AG20443 (cell line): ENCODE measurements around the gene ACTR10.

Experiments
- DNase-seq: peaks from one replicate; pipeline ENCODE4 v3.0.0; 2012; ENCODE audit warnings: low spot score, mixed read lengths

The ACTR10 gene

DNA sequence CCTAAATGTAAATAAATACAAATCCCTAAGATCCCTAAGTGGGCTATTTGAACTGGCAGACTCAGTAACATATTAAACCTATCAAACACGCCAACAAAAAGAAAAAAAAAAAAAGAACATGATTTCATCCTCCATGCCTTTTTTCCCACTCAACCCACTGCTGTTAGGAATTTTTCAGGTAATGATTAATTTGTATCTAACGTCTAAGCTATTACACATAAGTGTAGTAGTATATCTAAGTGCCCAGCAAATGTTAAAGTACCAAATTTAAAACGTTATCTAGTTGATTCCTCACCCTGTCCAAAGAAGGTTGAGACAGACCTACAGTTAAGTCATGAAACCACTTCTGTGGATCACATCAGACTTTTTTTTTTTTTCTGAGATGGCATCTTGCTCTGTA lies 82.0 kb downstream of the ACTR10 start:
- no peak for DNase-seq

GRCh38 chr14:58282925-58283593 lies 83.1 kb downstream of the ACTR10 start:
- no peak for DNase-seq

DNA sequence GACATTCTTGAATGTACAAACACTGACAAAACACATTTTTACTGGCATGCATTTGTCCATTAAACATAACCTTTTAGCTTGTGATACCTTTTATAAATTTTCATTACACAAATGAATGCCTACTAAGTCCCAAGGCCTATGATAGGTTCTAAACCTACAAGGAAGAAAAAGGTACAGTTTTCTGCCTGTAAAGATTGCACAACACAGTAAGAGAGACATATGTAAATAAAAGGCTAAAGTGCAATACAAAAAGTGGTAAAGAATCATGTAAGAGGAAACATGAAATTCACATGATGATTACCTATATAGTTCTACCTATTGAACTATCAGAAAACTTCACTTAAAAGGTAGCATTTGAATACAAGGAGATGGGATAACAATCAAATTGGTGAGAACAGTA lies 83.8 kb downstream of the ACTR10 start:
- no peak for DNase-seq

- no peak for DNase-seq
Observed at GRCh38 chr14:58285132-58285531, 85.2 kb downstream of the ACTR10 start.
